ENCODE results near the gene NR6A1. TPM values are rescaled to one million over a fixed set of nuclear protein-coding genes. Genes with fewer than 3 reads are reported as not detected.
A peak's percentile ranks its signal among the peaks of the same experiment; 100 is the strongest.

NR6A1 gene
- total and polyA plus RNA-seq, 2 of the 13 experiments (the other 11 are each of a cell fraction or from before 2014, with no cell fraction given): 28.1 to 31.5 TPM

DNA sequence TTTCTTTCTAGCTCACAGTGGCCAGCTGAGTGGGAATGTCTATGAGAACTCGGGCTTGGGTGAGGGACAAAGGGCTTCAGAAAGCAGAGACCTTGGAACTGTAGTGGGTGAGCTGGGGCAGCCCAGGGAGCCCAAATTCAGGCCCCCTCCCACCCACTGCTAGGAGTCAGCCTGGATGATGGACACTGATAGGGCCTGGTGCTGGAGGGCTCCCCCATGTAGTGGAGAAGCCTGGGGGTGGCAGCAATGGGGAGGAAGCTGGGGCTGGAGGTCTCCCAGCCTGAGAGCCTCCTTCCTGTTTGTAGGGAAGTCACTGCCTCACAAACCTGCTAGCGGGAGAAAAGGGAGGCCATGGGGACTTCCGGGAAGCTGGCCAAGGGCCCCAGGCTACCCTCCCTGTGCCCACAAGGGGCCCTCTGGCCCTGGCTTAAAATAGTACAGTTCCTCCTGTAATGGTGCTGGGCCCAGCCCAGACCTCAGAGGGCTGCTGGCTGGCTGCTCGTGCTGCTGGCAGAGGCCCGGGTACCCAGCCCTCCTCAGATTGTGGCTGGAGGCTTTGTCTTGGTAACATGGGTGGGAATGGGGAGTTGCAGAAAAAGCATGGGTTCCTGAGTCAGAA is 257.6 kb downstream of the NR6A1 start (continued):
- TF ChIP-seq RBM22 (optimal IDR thresholded peaks at IDR 0.05; ENCODE audit: low read length) (no peak), YEATS2 (CRISPR knock-in tag; IDR thresholded peaks at IDR 0.05; ENCODE audit: borderline replicate concordance) (no peak), ZKSCAN8 (CRISPR knock-in tag; IDR thresholded peaks at IDR 0.05; ENCODE audit: borderline replicate concordance) (no peak), REXO4 (CRISPR knock-in tag; IDR thresholded peaks at IDR 0.05; ENCODE audit: borderline replicate concordance) (no peak), ZNF777 (CRISPR knock-in tag; IDR thresholded peaks at IDR 0.05) (no peak), TEAD3 (CRISPR knock-in tag; optimal IDR thresholded peaks at IDR 0.05; ENCODE audit: borderline replicate concordance) (no peak), JUN (CRISPR knock-in tag; IDR thresholded peaks at IDR 0.05) (no peak), DPF2 (CRISPR knock-in tag; IDR thresholded peaks at IDR 0.05; ENCODE audit: borderline replicate concordance, low read depth) (no peak), ZNF367 (CRISPR knock-in tag; IDR thresholded peaks at IDR 0.05; ENCODE audit: borderline replicate concordance) (no peak), DNMT3B (CRISPR knock-in tag; conservative IDR thresholded peaks at IDR 0.05) (no peak), TBL1XR1 (IDR thresholded peaks at IDR 0.05; ENCODE audit: borderline replicate concordance, low read length, partially characterized antibody) (no peak), PHF21A (CRISPR knock-in tag; IDR thresholded peaks at IDR 0.05) (no peak), ZBTB38 (CRISPR knock-in tag; IDR thresholded peaks at IDR 0.05) (peak; percentile 20; the same call in 1 of the 2 replicates), ZBTB7B (CRISPR knock-in tag; IDR thresholded peaks at IDR 0.05) (0 out of 2 replicates have a peak, but pooled peaks have one; percentile 3), PAX8 (CRISPR knock-in tag; IDR thresholded peaks at IDR 0.05; ENCODE audit: borderline replicate concordance) (no peak), TSC22D2 (CRISPR knock-in tag; IDR thresholded peaks at IDR 0.05; ENCODE audit: borderline replicate concordance) (no peak), NFRKB (IDR thresholded peaks at IDR 0.05) (no peak), JUNB (CRISPR knock-in tag; IDR thresholded peaks at IDR 0.05; ENCODE audit: borderline replicate concordance) (no peak), NPAS2 (CRISPR knock-in tag; IDR thresholded peaks at IDR 0.05; ENCODE audit: borderline replicate concordance) (no peak), ZNF136 (CRISPR knock-in tag; IDR thresholded peaks at IDR 0.05; ENCODE audit: low read depth) (no peak), MZF1 (CRISPR knock-in tag; IDR thresholded peaks at IDR 0.05; ENCODE audit: borderline replicate concordance) (no peak), ZNF256 (CRISPR knock-in tag; conservative IDR thresholded peaks at IDR 0.05) (no peak), PPARG (CRISPR knock-in tag; conservative IDR thresholded peaks at IDR 0.05) (no peak)
- TF ChIP-seq, protein P1, sequence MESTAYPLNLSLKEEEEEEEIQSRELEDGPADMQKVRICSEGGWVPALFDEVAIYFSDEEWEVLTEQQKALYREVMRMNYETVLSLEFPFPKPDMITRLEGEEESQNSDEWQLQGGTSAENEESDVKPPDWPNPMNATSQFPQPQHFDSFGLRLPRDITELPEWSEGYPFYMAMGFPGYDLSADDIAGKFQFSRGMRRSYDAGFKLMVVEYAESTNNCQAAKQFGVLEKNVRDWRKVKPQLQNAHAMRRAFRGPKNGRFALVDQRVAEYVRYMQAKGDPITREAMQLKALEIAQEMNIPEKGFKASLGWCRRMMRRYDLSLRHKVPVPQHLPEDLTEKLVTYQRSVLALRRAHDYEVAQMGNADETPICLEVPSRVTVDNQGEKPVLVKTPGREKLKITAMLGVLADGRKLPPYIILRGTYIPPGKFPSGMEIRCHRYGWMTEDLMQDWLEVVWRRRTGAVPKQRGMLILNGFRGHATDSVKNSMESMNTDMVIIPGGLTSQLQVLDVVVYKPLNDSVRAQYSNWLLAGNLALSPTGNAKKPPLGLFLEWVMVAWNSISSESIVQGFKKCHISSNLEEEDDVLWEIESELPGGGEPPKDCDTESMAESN (CRISPR knock-in tag; conservative IDR thresholded peaks at IDR 0.05): no peak
- TF ChIP-seq, protein P2, sequence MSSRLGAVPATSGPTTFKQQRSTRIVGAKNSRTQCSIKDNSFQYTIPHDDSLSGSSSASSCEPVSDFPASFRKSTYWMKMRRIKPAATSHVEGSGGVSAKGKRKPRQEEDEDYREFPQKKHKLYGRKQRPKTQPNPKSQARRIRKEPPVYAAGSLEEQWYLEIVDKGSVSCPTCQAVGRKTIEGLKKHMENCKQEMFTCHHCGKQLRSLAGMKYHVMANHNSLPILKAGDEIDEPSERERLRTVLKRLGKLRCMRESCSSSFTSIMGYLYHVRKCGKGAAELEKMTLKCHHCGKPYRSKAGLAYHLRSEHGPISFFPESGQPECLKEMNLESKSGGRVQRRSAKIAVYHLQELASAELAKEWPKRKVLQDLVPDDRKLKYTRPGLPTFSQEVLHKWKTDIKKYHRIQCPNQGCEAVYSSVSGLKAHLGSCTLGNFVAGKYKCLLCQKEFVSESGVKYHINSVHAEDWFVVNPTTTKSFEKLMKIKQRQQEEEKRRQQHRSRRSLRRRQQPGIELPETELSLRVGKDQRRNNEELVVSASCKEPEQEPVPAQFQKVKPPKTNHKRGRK (CRISPR knock-in tag; IDR thresholded peaks at IDR 0.05): no peak
- TF ChIP-seq, protein P3, sequence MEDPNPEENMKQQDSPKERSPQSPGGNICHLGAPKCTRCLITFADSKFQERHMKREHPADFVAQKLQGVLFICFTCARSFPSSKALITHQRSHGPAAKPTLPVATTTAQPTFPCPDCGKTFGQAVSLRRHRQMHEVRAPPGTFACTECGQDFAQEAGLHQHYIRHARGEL (CRISPR knock-in tag; IDR thresholded peaks at IDR 0.05): no peak
- TF ChIP-seq, protein P4, sequence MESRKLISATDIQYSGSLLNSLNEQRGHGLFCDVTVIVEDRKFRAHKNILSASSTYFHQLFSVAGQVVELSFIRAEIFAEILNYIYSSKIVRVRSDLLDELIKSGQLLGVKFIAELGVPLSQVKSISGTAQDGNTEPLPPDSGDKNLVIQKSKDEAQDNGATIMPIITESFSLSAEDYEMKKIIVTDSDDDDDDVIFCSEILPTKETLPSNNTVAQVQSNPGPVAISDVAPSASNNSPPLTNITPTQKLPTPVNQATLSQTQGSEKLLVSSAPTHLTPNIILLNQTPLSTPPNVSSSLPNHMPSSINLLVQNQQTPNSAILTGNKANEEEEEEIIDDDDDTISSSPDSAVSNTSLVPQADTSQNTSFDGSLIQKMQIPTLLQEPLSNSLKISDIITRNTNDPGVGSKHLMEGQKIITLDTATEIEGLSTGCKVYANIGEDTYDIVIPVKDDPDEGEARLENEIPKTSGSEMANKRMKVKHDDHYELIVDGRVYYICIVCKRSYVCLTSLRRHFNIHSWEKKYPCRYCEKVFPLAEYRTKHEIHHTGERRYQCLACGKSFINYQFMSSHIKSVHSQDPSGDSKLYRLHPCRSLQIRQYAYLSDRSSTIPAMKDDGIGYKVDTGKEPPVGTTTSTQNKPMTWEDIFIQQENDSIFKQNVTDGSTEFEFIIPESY (CRISPR knock-in tag; IDR thresholded peaks at IDR 0.05): peak; percentile 74; the same call in 1 of the 2 replicates
